Measurements from ENCODE around the gene RFNG.

- TF ChIP-seq, protein P1, sequence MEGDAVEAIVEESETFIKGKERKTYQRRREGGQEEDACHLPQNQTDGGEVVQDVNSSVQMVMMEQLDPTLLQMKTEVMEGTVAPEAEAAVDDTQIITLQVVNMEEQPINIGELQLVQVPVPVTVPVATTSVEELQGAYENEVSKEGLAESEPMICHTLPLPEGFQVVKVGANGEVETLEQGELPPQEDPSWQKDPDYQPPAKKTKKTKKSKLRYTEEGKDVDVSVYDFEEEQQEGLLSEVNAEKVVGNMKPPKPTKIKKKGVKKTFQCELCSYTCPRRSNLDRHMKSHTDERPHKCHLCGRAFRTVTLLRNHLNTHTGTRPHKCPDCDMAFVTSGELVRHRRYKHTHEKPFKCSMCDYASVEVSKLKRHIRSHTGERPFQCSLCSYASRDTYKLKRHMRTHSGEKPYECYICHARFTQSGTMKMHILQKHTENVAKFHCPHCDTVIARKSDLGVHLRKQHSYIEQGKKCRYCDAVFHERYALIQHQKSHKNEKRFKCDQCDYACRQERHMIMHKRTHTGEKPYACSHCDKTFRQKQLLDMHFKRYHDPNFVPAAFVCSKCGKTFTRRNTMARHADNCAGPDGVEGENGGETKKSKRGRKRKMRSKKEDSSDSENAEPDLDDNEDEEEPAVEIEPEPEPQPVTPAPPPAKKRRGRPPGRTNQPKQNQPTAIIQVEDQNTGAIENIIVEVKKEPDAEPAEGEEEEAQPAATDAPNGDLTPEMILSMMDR (IDR thresholded peaks at IDR 0.05; ENCODE audit: low read depth, low read length, poor library complexity, severe bottlenecking) = peak; percentile 33
- no peak for TF ChIP-seq EZH2phosphoT487 (IDR thresholded peaks at IDR 0.05; ENCODE audit: borderline replicate concordance, low read length)
Measured at GRCh38 chr17:82098169-82098938, 46.7 kb upstream of the RFNG start, which contains the start of gene FASN.
